HEK293 (cell line): Measurements from ENCODE around the gene SNRNP40.

Experiments
- CTCF ChIA-PET: fragments of 350-600 bp; formaldehyde crosslinking; extraction: SDS; loops from one replicate; lab custom pipeline; 2021; ENCODE audit warnings: antibody characterized with exemption; lab: Yijun Ruan, JAX
- POLR2A ChIA-PET: fragments of 300-600 bp; formaldehyde crosslinking; extraction: SDS; loops from one replicate; lab custom pipeline; 2020; ENCODE audit warnings: antibody characterized with exemption, inconsistent platforms; lab: Yijun Ruan, JAX
- H3K27ac ChIP-seq: fragments of 200-500 bp; sonication (Bioruptor generic); 2 replicates; pipeline ENCODE4 v1.5.1; 2014; ENCODE audit warnings: low read depth, low read length, control low read depth, inconsistent platforms; ENCODE audit errors: extremely low read depth
- H3K36me3 ChIP-seq, 2 experiments: fragments of 200-500 bp in 1 of 2; sonication (Bioruptor generic) in 1 of 2; 1 replicate in 1 of 2; 2 replicates in 1 of 2; pipeline ENCODE4 v1.5.1; 2014 to 2017; ENCODE audit warnings: inconsistent platforms in 2 of 2, low read length in 2 of 2; ENCODE audit not compliant: control insufficient read depth in 2 of 2, insufficient read depth in 1 of 2
- H3K4me1 ChIP-seq: fragments of 200-500 bp; sonication (Bioruptor generic); 2 replicates; pipeline ENCODE4 v1.5.1; 2014; ENCODE audit warnings: mild to moderate bottlenecking, low read length, inconsistent platforms; ENCODE audit not compliant: control insufficient read depth, insufficient read depth
- H3K4me3 ChIP-seq: 2 replicates; pipeline ENCODE4 v1.5.1; 2011; ENCODE audit warnings: low read depth, mild to moderate bottlenecking, control low read depth, low read length, moderate library complexity
- H3K9me3 ChIP-seq: fragments of 200-500 bp; sonication (Bioruptor generic); 2 replicates; pipeline ENCODE4 v1.5.1; 2014; ENCODE audit warnings: low read depth, low read length, inconsistent platforms; ENCODE audit not compliant: control insufficient read depth, insufficient read depth
- HIC1 ChIP-seq: fragments of 450-650 bp; formaldehyde crosslinking; IDR thresholded peaks from 2 replicates; pipeline ENCODE4 v1.5.1; 2016; ENCODE audit warnings: missing biosample characterization, missing genetic modification characterization
- HOXD13 ChIP-seq: sonication (generic); formaldehyde crosslinking; IDR thresholded peaks from 2 replicates; pipeline ENCODE4 v1.8.0; 2022; ENCODE audit warnings: missing genetic modification reagents, borderline replicate concordance
- IKZF3 ChIP-seq: fragments of 450-650 bp; IDR thresholded peaks from 2 replicates; pipeline ENCODE4 v1.5.0; 2018; ENCODE audit warnings: missing biosample characterization, mild to moderate bottlenecking, missing genetic modification characterization, moderate library complexity
- OSR2 ChIP-seq: fragments of 450-650 bp; formaldehyde crosslinking; IDR thresholded peaks from 2 replicates; pipeline ENCODE4 v1.5.1; 2016; ENCODE audit warnings: missing biosample characterization, missing genetic modification characterization
- ZBTB1 ChIP-seq: fragments of 450-650 bp; formaldehyde crosslinking; IDR thresholded peaks from 2 replicates; pipeline ENCODE4 v1.5.1; 2016; ENCODE audit warnings: missing biosample characterization, missing genetic modification characterization
- ZBTB26 ChIP-seq: fragments of 450-650 bp; formaldehyde crosslinking; optimal IDR thresholded peaks from 2 replicates; pipeline ENCODE3; 2016; ENCODE audit warnings: missing biosample characterization, mild to moderate bottlenecking, missing genetic modification characterization
- ZBTB44 ChIP-seq: fragments of 450-650 bp; IDR thresholded peaks from 2 replicates; pipeline ENCODE4 v1.5.1; 2018; ENCODE audit warnings: missing biosample characterization, mild to moderate bottlenecking, missing genetic modification characterization
- ZFP41 ChIP-seq: fragments of 450-650 bp; formaldehyde crosslinking; IDR thresholded peaks from 2 replicates; pipeline ENCODE4 v1.5.1; 2016; ENCODE audit warnings: missing biosample characterization, missing genetic modification characterization, borderline replicate concordance
- ZNF175 ChIP-seq: fragments of 450-650 bp; formaldehyde crosslinking; IDR thresholded peaks from 2 replicates; pipeline ENCODE4 v1.5.1; 2016; ENCODE audit warnings: missing biosample characterization, missing genetic modification characterization
- ZNF221 ChIP-seq: fragments of 450-650 bp; formaldehyde crosslinking; IDR thresholded peaks from 2 replicates; pipeline ENCODE4 v1.5.1; 2017; ENCODE audit warnings: missing biosample characterization, missing genetic modification characterization, borderline replicate concordance
- ZNF341 ChIP-seq: fragments of 450-650 bp; formaldehyde crosslinking; IDR thresholded peaks from 2 replicates; pipeline ENCODE4; 2016; ENCODE audit warnings: low read depth, missing biosample characterization, missing genetic modification characterization
- ZNF391 ChIP-seq: fragments of 450-650 bp; formaldehyde crosslinking; IDR thresholded peaks from 2 replicates; pipeline ENCODE4 v1.5.1; 2016; ENCODE audit warnings: low read depth, missing biosample characterization, missing genetic modification characterization, borderline replicate concordance
- ZNF394 ChIP-seq: fragments of 450-650 bp; formaldehyde crosslinking; IDR thresholded peaks from 2 replicates; pipeline ENCODE4 v1.5.1; 2016; ENCODE audit warnings: missing biosample characterization, missing genetic modification characterization, mild to moderate bottlenecking, moderate library complexity, borderline replicate concordance
- ZNF514 ChIP-seq: fragments of 450-650 bp; formaldehyde crosslinking; IDR thresholded peaks from 2 replicates; pipeline ENCODE4 v1.5.1; 2016; ENCODE audit warnings: missing biosample characterization, missing genetic modification characterization
- ZNF529 ChIP-seq: fragments of 450-650 bp; formaldehyde crosslinking; IDR thresholded peaks from 2 replicates; pipeline ENCODE4 v1.5.1; 2017; ENCODE audit warnings: missing genetic modification characterization, missing biosample characterization; ENCODE audit not compliant: insufficient replicate concordance
- ZNF544 ChIP-seq: fragments of 450-650 bp; formaldehyde crosslinking; IDR thresholded peaks from 2 replicates; pipeline ENCODE4 v1.5.0; 2017; ENCODE audit warnings: missing biosample characterization, missing genetic modification characterization
- ZNF549 ChIP-seq: fragments of 450-650 bp; IDR thresholded peaks from 2 replicates; pipeline ENCODE4 v1.5.1; 2018; ENCODE audit warnings: missing biosample characterization, missing genetic modification characterization, mild to moderate bottlenecking, inconsistent platforms, moderate library complexity
- ZNF555 ChIP-seq: fragments of 450-650 bp; formaldehyde crosslinking; conservative IDR thresholded peaks from 2 replicates; pipeline ENCODE4 v1.5.1; 2017; ENCODE audit warnings: missing biosample characterization, mild to moderate bottlenecking, missing genetic modification characterization, inconsistent platforms
- ZNF571 ChIP-seq: fragments of 450-650 bp; formaldehyde crosslinking; IDR thresholded peaks from 2 replicates; pipeline ENCODE4 v1.5.0; 2017; ENCODE audit warnings: missing biosample characterization, missing genetic modification characterization
- ZNF639 ChIP-seq: fragments of 450-650 bp; formaldehyde crosslinking; IDR thresholded peaks from 2 replicates; pipeline ENCODE4 v1.5.1; 2016; ENCODE audit warnings: missing biosample characterization, missing genetic modification characterization
- TF ChIP-seq, protein P1 (sequence below): fragments of 450-650 bp; formaldehyde crosslinking; IDR thresholded peaks from 2 replicates; pipeline ENCODE4 v1.5.1; 2016; ENCODE audit warnings: missing biosample characterization, missing genetic modification characterization
- TF ChIP-seq, protein P2 (sequence below): fragments of 450-650 bp; formaldehyde crosslinking; IDR thresholded peaks from 2 replicates; pipeline ENCODE4 v1.5.1; 2016; ENCODE audit warnings: missing biosample characterization, missing genetic modification characterization

Gene SNRNP40

GRCh38 chr1:31261916-31262315, 34.7 kb downstream of the SNRNP40 start:
- ChIA-PET POLR2A (no interaction called here), CTCF (interaction anchor here (0.8 kb wide), 2 partner anchors 12 to 78 kb away, joined by 3 to 4 read pairs; no protein-coding TSS in a partner anchor)
- no peaks in the 10 kb centered on the region for H3K4me1 ChIP-seq
- H3K36me3 ChIP-seq = peaks cover 38 to 88% of the 10 kb centered on the region in 2 experiments
- no peak overlapping the region for H3K27ac ChIP-seq
- TF ChIP-seq ZNF394 (no peak), ZNF544 (tag by site-specific recombination) (no peak), ZNF341 (no peak), ZNF529 (tag by site-specific recombination) (no peak), ZBTB44 (tag by site-specific recombination) (no peak), ZNF571 (tag by site-specific recombination) (no peak), IKZF3 (tag by site-specific recombination) (no peak), ZBTB26 (tag by site-specific recombination) (no peak), HOXD13 (CRISPR knock-in tag) (no peak), ZNF221 (no peak), ZNF391 (tag by site-specific recombination) (no peak), ZNF549 (tag by site-specific recombination) (no peak), ZFP41 (tag by site-specific recombination) (no peak), OSR2 (tag by site-specific recombination) (no peak)
- TF ChIP-seq, protein P1, sequence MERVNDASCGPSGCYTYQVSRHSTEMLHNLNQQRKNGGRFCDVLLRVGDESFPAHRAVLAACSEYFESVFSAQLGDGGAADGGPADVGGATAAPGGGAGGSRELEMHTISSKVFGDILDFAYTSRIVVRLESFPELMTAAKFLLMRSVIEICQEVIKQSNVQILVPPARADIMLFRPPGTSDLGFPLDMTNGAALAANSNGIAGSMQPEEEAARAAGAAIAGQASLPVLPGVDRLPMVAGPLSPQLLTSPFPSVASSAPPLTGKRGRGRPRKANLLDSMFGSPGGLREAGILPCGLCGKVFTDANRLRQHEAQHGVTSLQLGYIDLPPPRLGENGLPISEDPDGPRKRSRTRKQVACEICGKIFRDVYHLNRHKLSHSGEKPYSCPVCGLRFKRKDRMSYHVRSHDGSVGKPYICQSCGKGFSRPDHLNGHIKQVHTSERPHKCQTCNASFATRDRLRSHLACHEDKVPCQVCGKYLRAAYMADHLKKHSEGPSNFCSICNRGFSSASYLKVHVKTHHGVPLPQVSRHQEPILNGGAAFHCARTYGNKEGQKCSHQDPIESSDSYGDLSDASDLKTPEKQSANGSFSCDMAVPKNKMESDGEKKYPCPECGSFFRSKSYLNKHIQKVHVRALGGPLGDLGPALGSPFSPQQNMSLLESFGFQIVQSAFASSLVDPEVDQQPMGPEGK (tag by site-specific recombination) = no peak
- no peak overlapping the region for H3K4me3 ChIP-seq
- no peaks in the 10 kb centered on the region for H3K9me3 ChIP-seq

- ChIA-PET CTCF (interaction anchor here (0.6 kb wide), 1 partner anchor 50 kb away, joined by 4 read pairs; no protein-coding TSS in a partner anchor), POLR2A (interaction anchor here (0.6 to 1.1 kb wide), 2 partner anchors 32 to 37 kb away, joined by 3 to 4 read pairs; partner anchors contain the start of genes SNRNP40 and ZCCHC17)
- Histone ChIP-seq H3K9me3 (no peaks in the 10 kb centered on the region), H3K4me3 (no peak overlapping the region), H3K4me1 (no peaks in the 10 kb centered on the region), H3K27ac (no peak overlapping the region), H3K36me3 (peaks cover 26 to 74% of the 10 kb centered on the region in 2 experiments)
- TF ChIP-seq ZNF639 (tag by site-specific recombination) (no peak), ZNF555 (no peak), HIC1 (tag by site-specific recombination) (no peak), ZNF175 (no peak), ZNF514 (tag by site-specific recombination) (no peak), ZBTB1 (tag by site-specific recombination) (no peak)
- TF ChIP-seq, protein P1 (tag by site-specific recombination) = no peak
- TF ChIP-seq, protein P2, sequence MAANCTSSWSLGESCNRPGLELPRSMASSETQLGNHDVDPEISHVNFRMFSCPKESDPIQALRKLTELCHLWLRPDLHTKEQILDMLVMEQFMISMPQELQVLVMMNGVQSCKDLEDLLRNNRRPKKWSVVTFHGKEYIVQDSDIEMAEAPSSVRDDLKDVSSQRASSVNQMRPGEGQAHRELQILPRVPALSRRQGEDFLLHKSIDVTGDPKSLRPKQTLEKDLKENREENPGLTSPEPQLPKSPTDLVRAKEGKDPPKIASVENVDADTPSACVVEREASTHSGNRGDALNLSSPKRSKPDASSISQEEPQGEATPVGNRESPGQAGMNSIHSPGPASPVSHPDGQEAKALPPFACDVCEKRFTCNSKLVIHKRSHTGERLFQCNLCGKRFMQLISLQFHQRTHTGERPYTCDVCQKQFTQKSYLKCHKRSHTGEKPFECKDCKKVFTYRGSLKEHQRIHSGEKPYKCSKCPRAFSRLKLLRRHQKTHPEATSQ (tag by site-specific recombination) = no peak
Observed at GRCh38 chr1:31259746-31260145, 36.8 kb downstream of the SNRNP40 start.
